ENCODE measurements around the gene GRHL3. TPM values are rescaled to one million over a fixed set of nuclear protein-coding genes. Genes with fewer than 3 reads are reported as not detected.

The GRHL3 gene
- total RNA-seq, 1 donor from 2014 or later = 6.9 TPM

GRCh38 chr1:24331961-24332673 lies 13.0 kb downstream of the GRHL3 start:
- H3K9me3 ChIP-seq (ENCODE audit: insufficient read depth, low read depth, low read length) = no peaks in the 10 kb centered on the region
- no peak overlapping the region for H3K27ac Mint-ChIP-seq (ENCODE audit: unreplicated experiment)
- H3K36me3 ChIP-seq (ENCODE audit: insufficient read depth, low read length) = no peaks in the 10 kb centered on the region
- H3K79me2 ChIP-seq (ENCODE audit: insufficient read depth, low read length) = no peaks in the 10 kb centered on the region
- H3K36me3 Mint-ChIP-seq (ENCODE audit: low read depth, unreplicated experiment) = peaks cover 13% of the 10 kb centered on the region
- H4K20me1 ChIP-seq (ENCODE audit: insufficient read depth, low read length) = no peaks in the 10 kb centered on the region
- TF ChIP-seq EZH2 (IDR thresholded peaks at IDR 0.05; ENCODE audit: insufficient read depth, low read length) (no peak), CTCF (IDR thresholded peaks at IDR 0.05; ENCODE audit: insufficient read depth, low read depth, low read length) (no peak)
- peaks cover 2% of the 10 kb centered on the region for H3K9me3 Mint-ChIP-seq (ENCODE audit: unreplicated experiment)
- H3K4me3 Mint-ChIP-seq (ENCODE audit: unreplicated experiment) = no peak overlapping the region
- DNase-seq (ENCODE audit: low read depth) = no peak
- H3K4me1 ChIP-seq (ENCODE audit: insufficient read depth, low read length) = peaks cover 10% of the 10 kb centered on the region
- no peak for FAIRE-seq
- no peak overlapping the region for H3K4me3 ChIP-seq (ENCODE audit: insufficient read depth, low read depth, low read length)
- no peak overlapping the region for H2AFZ ChIP-seq (ENCODE audit: low read depth, low read length)
- peaks cover 26% of the 10 kb centered on the region for H3K4me1 Mint-ChIP-seq (ENCODE audit: low read depth, unreplicated experiment)
- H3K27me3 ChIP-seq (ENCODE audit: insufficient read depth, low read length) = peaks cover 10% of the 10 kb centered on the region
- no peak overlapping the region for H3K4me2 ChIP-seq (ENCODE audit: low read length)
- peaks cover 20% of the 10 kb centered on the region for H3K27me3 Mint-ChIP-seq (ENCODE audit: low read depth, unreplicated experiment)
- H3K27ac ChIP-seq (ENCODE audit: low read depth, low read length) = no peak overlapping the region
- no peak overlapping the region for H3K9ac ChIP-seq (ENCODE audit: low read length)

- Mint-ChIP-seq H3K4me3 (ENCODE audit: unreplicated experiment) (no peak overlapping the region), H3K4me1 (ENCODE audit: low read depth, unreplicated experiment) (peaks cover 6% of the 10 kb centered on the region), H3K9me3 (ENCODE audit: unreplicated experiment) (peaks cover 2% of the 10 kb centered on the region), H3K27ac (ENCODE audit: unreplicated experiment) (no peak overlapping the region), H3K36me3 (ENCODE audit: low read depth, unreplicated experiment) (peaks cover 12% of the 10 kb centered on the region), H3K27me3 (ENCODE audit: low read depth, unreplicated experiment) (peaks cover 40% of the 10 kb centered on the region)
- TF ChIP-seq EZH2 (IDR thresholded peaks at IDR 0.05; ENCODE audit: insufficient read depth, low read length) = no peak
- Histone ChIP-seq H3K9me3 (ENCODE audit: insufficient read depth, low read depth, low read length) (no peaks in the 10 kb centered on the region), H2AFZ (ENCODE audit: low read depth, low read length) (no peak overlapping the region), H3K27me3 (ENCODE audit: insufficient read depth, low read length) (peaks cover 5% of the 10 kb centered on the region), H4K20me1 (ENCODE audit: insufficient read depth, low read length) (no peaks in the 10 kb centered on the region), H3K4me1 (ENCODE audit: insufficient read depth, low read length) (peaks cover 1% of the 10 kb centered on the region), H3K36me3 (ENCODE audit: insufficient read depth, low read length) (no peaks in the 10 kb centered on the region), H3K4me3 (ENCODE audit: insufficient read depth, low read depth, low read length) (no peak overlapping the region), H3K79me2 (ENCODE audit: insufficient read depth, low read length) (no peaks in the 10 kb centered on the region), H3K4me2 (ENCODE audit: low read length) (no peak overlapping the region), H3K9ac (ENCODE audit: low read length) (no peak overlapping the region), H3K27ac (ENCODE audit: low read depth, low read length) (no peak overlapping the region)
- DNase-seq (ENCODE audit: low read depth) = no peak
- FAIRE-seq = no peak
Measured at GRCh38 chr1:24336075-24336474, 16.9 kb downstream of the GRHL3 start.

GRCh38 chr1:24337455-24337854 lies 18.3 kb downstream of the GRHL3 start:
- no peak for FAIRE-seq
- TF ChIP-seq EZH2 (IDR thresholded peaks at IDR 0.05; ENCODE audit: insufficient read depth, low read length) (no peak), CTCF (IDR thresholded peaks at IDR 0.05; ENCODE audit: insufficient read depth, low read depth, low read length) (no peak)

More at GRCh38 chr1:24337455-24337854, 18.3 kb downstream of the GRHL3 start:
- H3K4me3 ChIP-seq (ENCODE audit: insufficient read depth, low read depth, low read length) = no peak overlapping the region
- Mint-ChIP-seq H3K4me1 (ENCODE audit: low read depth, unreplicated experiment) (peaks cover 6% of the 10 kb centered on the region), H3K27ac (ENCODE audit: unreplicated experiment) (no peak overlapping the region), H3K9me3 (ENCODE audit: unreplicated experiment) (peaks cover 4% of the 10 kb centered on the region), H3K4me3 (ENCODE audit: unreplicated experiment) (no peak overlapping the region), H3K36me3 (ENCODE audit: low read depth, unreplicated experiment) (peaks cover 9% of the 10 kb centered on the region), H3K27me3 (ENCODE audit: low read depth, unreplicated experiment) (peaks cover 43% of the 10 kb centered on the region)
- no peak overlapping the region for H3K27ac ChIP-seq (ENCODE audit: low read depth, low read length)
- H4K20me1 ChIP-seq (ENCODE audit: insufficient read depth, low read length) = no peaks in the 10 kb centered on the region
- no peaks in the 10 kb centered on the region for H3K9me3 ChIP-seq (ENCODE audit: insufficient read depth, low read depth, low read length)
- H3K4me2 ChIP-seq (ENCODE audit: low read length) = no peak overlapping the region
- H3K36me3 ChIP-seq (ENCODE audit: insufficient read depth, low read length) = no peaks in the 10 kb centered on the region
- H2AFZ ChIP-seq (ENCODE audit: low read depth, low read length) = no peak overlapping the region
- DNase-seq (ENCODE audit: low read depth) = no peak
- peaks cover 5% of the 10 kb centered on the region for H3K27me3 ChIP-seq (ENCODE audit: insufficient read depth, low read length)
- H3K79me2 ChIP-seq (ENCODE audit: insufficient read depth, low read length) = no peaks in the 10 kb centered on the region
- peaks cover 2% of the 10 kb centered on the region for H3K4me1 ChIP-seq (ENCODE audit: insufficient read depth, low read length)
- no peak overlapping the region for H3K9ac ChIP-seq (ENCODE audit: low read length)
